Stimulated activated CD4-positive, alpha-beta T cell treated with anti-CD3 and anti-CD28 coated beads, Interleukin-1b, Interleukin-23, amount 100 ng/mL, for 48 hours (primary cell): ENCODE data around the gene CCDC78.
A peak's percentile ranks its signal among the peaks of the same experiment; 100 is the strongest.
"Not testable (repeated sequence)": the region's sequence is repeated elsewhere in the genome, so short reads cannot be mapped to it uniquely, and the experiment has no call there.

Experiments
- DNase-seq: peaks from one replicate; pipeline ENCODE4 v3.0.0-alpha.2; 2020

Gene CCDC78

DNA sequence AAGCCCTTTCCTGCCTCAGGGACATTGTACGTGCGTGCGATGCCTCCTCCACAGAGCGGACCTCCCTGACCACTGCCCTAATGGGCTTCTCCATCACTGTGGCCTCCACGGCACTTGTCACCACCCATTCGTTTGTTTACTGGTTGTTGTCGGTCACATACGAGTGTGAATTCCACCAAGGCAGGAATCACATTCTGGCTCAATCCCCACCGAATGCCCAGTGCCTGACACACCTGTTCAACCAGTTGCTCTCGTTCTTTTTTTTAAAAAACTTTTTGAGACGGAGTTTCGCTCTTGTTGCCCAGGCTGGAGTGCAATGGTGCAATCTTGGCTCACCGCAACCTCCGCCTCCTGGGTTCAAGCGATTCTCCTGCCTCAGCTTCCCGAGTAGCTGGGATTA, 35.0 kb downstream of the CCDC78 start:
- DNase-seq: not testable (repeated sequence)

DNA sequence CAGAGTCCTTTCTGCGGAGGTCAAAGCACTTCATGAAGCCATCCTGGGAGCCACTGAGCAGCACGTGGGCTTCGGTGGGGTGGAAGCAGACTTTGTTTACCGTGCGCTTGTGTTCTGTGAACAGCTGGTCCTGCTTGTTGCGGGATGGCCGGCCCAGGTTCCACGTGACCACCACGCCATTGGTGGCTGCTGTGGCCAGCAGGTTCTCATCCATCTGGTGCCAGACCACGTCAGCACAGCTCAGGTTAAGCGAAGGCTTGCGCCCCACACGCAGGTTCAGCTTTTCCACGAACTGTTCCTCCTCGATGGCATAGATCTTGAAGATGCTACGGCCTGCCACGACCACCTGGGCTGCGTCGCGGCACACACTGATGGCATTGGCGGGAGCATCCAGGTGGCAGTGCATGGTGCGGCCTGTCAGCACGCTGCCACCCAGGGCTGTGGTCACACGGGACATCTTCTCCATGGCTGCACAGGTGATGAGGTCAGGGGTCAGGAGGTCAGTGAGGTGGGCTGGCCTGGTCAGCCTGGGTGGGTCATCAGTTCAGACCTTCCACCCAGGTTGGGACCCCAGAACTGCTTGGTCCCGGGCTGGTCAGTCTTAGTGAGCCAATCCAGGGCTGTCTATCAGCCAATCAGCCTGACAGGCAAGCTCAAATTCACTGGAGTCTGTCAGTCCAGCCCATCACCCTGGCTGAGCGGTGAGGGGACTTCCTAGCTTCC, 36.9 kb downstream of the CCDC78 start:
- DNase-seq: no peak

DNA sequence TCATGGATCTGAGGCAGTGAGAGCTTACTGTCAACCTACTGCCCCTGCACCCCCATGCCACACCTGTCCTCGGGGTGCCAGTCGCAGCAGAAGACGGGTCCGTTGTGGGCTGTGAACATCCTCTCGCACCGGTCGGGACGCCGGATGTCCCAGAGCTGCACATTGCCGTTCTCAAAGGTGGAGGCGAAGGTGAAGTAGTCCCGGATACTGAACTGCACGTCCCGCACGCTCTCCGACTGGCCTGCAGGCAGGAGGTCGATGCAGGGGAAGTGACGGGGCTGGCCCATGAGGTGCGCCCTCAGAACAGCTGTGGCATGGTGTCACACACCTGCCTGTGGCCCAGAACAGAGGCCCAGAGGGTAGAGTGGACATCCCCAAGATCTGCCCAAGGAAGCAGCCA, 38.7 kb downstream of the CCDC78 start:
- DNase-seq: no peak

DNA sequence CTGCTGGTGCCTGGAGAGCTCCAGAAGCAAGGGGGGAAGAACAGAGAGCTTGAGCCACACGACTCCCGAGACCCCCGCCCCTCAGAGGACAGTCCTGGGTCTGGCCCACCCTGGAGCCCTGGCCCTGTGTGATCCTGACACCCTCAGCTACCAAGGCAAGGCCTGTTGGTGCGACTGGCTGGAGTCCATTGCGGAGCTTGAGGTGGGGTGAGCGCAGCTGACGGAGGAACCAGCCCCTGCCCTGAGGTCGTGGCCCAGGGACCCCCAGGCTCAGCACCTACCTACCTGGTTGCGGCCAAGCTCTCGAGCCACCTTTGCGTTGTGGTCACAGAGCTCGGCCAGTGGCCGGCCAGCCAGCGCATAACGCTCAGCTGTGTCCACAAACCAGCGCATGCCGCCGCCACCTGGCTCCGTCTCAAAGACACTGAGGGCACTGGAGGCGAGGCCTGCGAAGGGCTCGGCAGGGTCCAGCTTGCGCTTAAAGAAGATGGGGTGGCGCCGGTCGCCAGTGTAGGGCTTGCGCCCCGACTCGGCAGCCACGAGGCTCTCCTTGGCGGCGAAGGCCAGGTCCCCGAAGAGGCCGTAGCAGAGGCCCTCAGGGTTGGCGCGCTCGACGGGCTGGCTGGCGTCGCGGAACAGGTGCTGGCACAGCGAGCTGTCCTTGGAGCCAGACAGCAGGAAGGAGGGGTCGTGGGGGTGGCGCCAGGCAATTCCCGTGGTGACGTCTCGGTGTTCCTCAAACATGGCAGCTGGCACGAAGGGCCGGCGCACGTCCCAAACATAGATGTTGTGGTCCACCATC, 39.6 kb downstream of the CCDC78 start:
- no peak for DNase-seq

DNA sequence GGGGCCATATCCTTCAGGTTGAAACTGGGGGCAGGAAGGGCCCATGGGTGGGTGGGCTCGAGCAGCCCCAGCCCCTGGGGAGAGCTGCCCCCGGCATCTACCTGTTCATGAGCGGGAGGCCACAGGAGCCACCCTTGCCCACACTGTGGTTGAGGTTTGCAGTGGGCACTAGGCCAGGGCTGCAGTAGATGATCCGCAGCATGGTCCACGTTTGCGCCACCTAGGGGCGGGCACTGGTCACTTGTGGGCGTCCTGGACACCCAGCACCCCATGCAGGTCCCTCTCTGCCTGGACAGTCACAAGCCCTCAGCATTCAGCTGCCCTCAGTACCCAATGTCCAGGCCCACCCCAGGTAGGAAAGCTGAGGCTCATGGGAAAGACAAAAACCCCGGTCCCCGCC, 40.3 kb downstream of the CCDC78 start:
- DNase-seq: no peak

DNA sequence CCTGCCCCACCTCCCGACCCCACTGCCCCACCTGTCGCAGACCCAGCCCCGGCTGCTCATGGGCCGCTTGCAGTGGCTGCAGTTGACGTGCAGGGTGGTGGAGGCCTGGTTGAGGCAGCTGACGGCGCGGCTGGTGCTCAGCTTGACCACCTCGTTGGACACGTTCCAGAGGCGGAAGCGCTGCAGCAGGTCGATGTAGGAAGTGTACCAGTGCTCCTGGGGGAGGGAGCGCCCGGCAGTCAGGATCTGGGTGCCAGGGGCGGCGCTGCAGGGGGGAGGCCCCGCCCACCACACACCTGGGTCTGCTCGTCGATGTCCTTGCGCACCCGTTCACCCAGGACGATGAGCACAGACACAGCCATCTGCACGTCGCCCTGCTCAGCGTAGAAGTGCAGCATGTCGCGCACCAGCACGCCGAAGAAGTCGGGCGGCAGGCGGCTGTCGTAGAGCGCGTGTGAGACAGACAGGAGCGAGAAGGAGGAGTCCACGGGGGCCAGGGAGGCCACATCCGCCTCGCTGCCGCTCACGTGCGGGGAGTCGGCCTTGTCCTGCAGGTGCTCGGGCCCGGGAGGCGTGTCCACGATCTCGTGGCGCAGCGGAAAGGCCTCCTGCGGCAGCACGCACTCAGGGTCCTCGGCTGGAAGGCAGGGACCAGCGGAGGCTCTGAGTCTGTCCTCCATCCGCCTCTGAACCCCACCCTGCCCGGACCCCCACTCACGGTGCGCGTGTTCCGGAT, 41.1 kb downstream of the CCDC78 start:
- DNase-seq: no peak

DNA sequence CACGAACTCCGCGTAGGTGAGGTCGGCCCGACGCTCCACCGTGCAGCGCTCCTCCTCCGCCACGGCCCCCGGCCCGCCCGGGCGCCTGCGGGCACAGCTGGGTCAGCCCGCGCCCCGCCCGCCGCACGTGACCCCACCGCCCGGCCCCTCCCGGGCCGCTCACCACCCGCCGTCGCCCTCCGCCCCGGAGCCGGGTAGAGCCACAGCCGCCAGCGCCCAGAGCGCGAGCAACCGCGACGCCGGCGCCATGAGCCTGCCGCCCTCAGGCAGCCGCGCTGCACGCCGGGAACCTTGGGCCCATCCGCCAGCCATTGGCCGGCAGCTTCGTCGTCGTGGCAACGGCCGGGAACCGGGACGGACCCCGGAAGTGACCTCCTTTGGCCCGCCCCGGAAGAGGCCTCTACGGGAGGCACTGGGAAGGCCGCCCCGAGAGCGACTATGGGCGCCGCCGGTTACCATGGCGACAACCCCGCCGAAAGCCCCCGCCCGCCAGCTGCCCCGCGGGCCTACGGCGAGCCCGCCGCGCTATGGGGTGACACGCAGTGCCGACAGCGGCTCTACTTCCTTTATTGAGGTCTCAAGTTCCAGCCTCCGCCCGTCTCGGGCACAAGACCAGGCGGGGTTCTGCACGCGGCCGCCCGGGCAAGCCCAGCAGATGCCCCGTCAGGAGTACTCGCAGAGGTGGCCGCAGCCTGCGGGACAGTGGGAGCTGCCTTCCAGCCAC, 42.0 kb downstream of the CCDC78 start, which contains the start of gene JMJD8:
Gene JMJD8 (minus strand): TSS at position 264 of the 724 bp plus-strand sequence. CDS start 15 bp downstream, at position 249.
- peak; percentile 97 for DNase-seq

DNA sequence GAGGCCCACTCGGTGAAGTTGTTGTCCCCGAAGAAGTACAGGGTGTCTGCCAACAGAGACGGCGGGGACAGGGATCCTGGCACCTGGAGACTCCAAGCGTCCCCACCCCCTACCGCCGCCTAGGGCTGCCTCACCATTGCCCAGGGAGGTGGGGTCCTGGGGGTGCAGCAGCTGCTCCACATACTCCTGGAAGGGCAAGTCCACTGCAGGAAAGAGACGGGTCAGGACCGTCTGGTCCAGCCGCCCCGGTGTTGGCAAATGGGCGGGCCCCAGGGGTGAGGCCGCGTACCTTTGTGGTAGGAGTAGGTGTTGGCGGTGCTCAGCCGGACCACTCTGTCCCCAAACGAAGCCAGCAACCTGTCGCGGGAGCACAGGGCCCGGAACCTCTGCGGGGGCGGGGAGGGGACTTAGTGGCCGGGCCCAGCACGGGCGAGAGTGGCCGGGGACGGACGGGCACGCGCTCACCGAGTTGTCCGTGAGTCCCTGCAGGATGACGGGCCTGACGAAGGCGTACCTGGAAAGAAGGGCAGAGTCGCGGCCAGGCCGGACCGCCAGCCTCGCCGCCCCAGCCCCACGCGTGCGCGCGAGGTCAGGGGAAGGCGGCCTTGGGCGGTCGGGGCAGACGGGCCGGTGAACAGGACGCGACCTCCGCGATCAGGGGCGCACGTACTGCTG, 42.7 kb downstream of the CCDC78 start:
- DNase-seq: no peak

DNA sequence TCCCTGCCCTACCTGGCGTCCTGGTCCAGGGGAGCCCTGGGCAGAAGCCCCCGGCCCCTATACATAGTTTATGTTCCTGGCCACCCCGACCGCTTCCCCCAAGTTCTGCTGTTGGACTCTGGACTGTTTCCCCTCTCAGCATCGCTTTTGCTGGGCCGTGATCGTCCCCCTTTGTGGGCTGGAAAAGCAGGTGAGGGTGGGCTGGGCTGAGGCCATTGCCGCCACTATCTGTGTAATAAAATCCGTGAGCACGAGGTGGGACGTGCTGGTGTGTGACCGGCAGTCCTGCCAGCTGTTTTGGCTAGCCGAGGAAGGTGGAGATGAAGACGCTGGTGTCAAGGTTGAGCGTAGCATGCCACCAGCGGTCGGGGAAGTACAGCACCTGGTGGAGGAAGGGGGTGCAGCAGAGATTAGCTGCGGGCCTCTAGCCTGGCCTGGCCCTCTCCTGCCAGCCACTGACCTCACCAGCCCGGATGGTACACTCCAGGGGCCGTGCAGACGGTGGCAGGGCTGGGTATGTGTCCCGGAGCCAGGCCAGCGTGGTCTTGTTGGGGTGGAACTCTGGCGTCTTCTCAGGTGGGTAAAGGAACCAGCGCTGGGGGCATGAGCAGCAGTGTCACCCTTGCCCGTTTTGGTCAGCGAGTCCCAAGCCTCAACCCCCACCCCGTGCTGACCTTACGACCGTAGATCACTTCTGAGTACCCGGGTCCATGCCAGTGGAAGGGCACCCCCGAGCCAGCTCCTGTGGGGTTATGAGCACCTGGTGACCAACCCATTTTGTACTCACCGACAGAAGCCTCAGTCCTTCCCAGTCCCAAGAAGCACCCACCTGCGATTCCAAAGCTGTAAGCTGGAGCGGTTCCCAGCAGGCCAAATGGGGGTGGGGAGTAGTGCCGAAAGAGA, 43.5 kb downstream of the CCDC78 start:
- no peak for DNase-seq

DNA sequence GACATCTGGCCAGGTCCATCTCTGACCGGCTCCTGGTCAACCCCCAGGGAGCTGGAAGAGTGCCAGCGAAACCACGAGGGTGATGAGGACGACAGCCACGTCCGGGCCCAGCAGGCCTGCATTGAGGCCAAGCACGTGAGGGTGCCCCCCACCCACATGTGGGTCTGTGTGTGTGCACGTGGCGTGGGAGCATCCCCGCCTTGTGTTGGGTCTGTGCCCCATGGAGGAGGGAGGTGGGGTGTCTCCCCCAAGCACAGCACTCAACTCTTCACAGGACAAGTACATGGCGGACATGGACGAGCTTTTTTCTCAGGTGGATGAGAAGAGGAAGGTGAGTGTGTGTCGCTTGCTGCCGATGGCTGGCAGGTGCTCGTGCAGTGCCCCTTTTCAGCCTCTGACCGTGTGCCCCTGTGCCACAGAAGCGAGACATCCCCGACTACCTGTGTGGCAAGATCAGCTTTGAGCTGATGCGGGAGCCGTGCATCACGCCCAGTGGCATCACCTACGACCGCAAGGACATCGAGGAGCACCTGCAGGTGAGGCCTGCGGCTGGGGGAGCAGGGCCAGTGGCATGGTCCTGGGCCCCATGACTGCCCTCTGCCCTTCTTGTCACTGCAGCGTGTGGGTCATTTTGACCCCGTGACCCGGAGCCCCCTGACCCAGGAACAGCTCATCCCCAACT, 44.4 kb downstream of the CCDC78 start:
- DNase-seq: no peak

DNA sequence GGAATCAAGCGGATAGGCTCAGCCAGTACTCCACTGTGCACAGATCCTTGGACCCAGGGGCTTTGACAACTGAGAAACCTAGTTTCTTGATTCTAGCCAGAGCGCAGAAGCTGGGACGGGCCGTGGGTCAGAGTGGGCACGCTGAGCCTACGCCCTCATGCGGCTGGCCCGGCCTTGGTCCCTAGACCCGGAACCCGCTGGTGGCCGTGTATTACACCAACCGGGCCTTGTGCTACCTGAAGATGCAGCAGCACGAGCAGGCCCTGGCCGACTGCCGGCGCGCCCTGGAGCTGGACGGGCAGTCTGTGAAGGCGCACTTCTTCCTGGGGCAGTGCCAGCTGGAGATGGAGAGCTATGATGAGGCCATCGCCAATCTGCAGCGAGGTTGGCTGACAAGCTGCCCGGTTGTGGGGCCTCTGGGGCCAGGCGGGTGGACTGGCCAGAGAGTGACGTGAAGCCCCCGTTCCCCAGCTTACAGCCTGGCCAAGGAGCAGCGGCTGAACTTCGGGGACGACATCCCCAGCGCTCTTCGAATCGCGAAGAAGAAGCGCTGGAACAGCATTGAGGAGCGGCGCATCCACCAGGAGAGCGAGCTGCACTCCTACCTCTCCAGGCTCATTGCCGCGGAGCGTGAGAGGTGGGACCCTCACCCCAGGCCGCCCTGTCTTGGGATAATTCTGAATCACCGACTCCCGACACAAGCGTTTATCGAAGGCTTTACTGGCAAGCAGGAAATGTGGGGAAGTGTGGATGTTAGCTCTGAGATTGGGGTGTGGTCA, 45.1 kb downstream of the CCDC78 start:
- no peak for DNase-seq

DNA sequence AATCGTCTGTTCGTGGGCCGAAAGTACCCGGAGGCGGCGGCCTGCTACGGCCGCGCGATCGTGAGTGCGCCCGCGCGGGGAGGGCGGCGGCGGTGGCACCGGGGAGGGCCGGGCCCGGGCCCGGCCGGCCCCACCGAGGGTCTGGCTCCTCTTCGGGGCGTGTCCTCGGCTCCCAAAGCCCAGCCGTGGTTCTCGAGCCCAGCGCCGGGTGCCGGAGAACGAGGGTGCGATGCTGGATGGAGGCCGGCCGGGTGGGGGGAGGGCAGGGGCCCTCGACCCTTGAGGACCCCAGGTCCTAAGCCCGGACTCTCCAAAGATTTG, 45.7 kb downstream of the CCDC78 start:
- no peak for DNase-seq

DNA sequence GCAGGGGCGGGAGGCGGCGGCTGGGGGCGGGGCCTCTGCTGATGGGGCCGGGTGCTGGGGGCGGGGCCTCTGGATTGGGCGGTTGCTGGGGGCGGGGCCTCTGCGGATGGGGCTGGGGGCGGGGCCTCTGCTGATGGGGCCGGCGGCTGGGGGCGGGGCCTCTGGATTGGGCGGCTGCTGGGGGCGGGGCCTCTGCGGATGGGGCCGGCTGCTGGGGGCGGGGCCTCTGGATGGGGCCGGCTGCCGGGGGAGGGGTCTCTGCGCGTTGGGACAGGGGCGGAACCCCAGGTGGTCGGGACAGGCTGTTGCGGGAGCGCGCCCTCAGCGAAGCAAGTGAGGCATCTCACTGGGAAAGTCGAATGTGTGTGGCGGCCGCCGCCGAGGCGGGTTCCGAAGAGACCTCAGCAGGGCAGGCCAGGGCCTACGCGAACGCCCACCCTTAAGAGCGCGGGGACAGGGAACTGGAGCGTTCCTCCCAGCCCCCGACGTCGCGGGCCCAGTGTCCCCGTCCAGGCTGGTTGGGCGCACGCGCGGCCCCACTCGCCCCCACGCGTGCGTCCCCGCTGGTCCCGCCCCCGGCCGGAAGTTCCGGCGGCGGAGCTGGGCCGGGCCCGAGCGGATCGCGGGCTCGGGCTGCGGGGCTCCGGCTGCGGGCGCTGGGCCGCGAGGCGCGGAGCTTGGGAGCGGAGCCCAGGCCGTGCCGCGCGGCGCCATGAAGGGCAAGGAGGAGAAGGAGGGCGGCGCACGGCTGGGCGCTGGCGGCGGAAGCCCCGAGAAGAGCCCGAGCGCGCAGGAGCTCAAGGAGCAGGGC, 46.2 kb downstream of the CCDC78 start, which contains the start of gene STUB1:
Gene STUB1 (plus strand): TSS at position 597 of the 811 bp plus-strand sequence. CDS start 116 bp downstream, at position 713.
- peak; percentile 92 for DNase-seq

DNA sequence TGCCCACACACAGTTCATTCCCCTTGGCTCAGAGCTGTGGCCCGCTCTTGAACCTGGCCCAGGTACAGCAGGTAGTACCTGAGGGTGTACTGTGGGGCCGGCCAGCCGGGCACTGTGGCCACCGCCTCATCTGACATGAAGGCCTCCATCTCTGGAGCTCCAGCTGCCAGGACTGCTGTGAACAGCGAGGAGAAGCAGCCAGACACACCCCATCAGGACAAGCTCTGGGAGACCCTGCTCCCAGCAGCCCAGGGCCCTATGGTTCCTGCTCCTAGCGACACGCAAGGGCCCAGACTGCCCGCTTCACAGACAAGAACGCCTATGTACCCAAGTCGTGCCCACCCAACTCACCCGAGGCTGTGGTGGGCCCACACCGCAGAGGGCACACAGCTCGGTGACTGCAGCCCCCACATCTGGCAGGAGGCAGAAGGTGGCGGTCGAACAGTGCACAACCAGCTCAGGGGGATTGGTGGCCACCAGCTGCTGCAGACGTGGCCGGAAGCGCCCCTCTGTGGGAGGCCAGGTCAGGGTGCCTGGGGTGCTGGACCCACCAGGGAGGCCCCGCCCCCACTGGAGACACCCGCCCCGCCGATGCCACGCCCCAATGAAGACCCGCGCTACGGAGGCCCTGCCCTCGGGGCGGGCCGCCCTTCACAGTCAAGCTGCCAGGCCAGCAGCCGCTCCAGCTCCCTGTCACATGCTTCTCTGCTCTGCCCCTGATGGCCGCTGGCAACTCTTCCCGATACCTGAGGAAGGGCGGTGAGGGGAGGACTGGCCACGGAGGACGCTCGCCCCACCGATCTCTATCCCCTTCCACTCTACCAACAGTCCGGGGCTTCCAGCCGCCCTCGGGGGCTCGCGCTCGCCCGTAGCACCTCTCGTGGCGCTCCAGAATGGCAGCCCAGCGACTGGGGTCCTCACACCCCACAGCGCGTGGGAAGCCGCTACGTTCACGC, 47.1 kb downstream of the CCDC78 start:
- peak; percentile 53 for DNase-seq

DNA sequence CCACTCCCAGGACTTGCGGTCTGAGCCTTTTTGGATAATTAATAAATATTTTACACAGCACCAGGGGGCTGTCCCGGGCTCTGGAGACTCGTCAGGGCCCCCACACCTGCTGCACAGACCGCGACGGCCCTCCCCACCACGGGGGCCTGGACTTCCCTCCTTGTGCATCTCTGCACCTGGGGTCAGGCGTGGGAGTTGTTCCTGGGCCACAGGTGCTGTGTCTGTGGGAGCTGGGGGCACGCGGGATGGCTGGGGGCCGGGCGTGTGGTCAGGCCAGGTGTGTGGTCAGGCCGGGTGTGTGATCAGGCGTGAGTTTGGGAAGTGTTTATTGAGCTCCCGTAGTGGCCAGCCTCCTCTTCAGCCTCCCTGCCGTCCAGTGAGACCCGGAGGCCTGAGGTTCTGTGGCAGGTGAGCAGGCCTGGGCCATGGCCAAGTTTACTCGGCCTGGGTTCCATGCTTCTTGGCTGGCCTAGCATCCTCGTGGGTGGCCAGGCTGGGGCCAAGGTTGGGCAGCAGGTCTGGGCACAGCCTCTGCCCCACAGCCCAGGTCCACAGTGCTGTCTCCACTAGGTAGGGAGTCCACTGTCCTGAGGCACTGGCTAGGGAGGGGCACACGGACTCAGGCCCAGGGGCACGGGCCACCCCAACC, 47.9 kb downstream of the CCDC78 start:
- no peak for DNase-seq

DNA sequence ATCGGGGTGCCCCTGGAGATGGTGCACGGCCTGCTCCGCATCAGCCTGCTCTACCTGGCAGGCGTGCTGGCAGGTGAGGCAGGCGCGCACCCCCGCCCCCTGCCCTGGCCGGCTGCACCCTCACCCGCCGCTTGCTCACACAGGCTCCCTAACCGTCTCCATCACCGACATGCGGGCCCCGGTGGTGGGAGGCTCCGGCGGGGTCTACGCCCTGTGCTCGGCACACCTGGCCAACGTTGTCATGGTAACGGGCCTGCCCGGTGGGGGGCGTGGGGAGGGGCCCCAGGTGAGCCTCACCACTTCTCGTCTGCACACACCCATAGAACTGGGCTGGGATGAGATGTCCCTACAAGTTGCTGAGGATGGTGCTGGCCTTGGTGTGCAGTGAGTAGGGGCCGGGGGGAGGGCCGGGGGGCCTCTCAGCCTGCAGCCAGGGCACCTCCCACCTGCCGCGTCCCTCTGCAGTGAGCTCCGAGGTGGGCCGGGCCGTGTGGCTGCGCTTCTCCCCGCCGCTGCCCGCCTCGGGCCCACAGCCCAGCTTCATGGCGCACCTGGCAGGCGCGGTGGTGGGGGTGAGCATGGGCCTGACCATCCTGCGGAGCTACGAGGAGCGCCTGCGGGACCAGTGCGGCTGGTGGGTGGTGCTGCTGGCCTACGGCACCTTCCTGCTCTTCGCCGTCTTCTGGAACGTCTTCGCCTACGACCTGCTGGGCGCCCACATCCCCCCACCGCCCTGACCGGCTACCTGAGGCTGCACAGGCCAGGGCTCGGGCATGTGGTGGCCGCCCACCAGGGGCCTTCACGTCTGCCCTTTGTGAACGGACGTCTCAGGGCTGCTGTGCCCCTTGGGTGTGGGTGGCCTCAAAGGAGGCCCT, 48.7 kb downstream of the CCDC78 start:
- no peak for DNase-seq
